Cardiac fibroblast (primary cell): ENCODE measurements around the gene ATXN7L3.

ENCODE experiments used
- DNase-seq, 2 donors: peaks; one replicate each; pipeline versions ENCODE4 v3.0.0 to v3.0.0-alpha.2; 2010; ENCODE audit warnings: low read depth in 2 of 2
- H3K4me3 ChIP-seq, 2 donors: replicated peaks in 1 of 2; 1 replicate in 1 of 2; 2 replicates in 1 of 2; pipeline ENCODE4 v1.5.1; 2011; ENCODE audit warnings: low read depth in 2 of 2, low read length in 2 of 2, mild to moderate bottlenecking in 2 of 2, moderate library complexity in 1 of 2
- CTCF ChIP-seq: IDR thresholded peaks from one replicate; pipeline ENCODE4 v1.5.1; 2011; ENCODE audit warnings: low read depth, mild to moderate bottlenecking, low read length, inconsistent platforms

Gene ATXN7L3

GRCh38 chr17:44197980-44198720, 1.5 kb downstream of the ATXN7L3 start:
- peak overlapping the region; percentile 73 to 77 for H3K4me3 ChIP-seq
- peak; percentile 66 to 71 for DNase-seq
- peak; percentile 12 for TF ChIP-seq CTCF

DNA sequence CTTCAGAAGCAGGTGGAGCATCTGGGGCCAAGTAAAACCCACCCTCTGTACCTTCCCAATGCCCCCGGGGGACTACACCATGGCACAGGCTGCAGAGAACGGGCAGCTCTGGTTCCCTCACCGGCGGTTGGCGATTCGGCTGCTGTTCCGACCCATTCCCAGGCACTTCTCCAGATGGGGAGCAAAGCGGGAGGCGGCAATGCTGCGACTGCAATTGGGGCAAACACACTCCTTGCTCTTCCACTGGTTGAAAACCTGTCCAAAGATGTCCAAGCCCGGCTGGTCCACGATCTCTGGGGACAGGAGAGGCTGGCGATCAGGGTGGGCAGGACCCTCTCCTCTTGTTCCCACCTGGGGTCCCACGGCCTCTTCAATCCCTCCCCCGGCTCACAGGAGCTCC, 2.6 kb downstream of the ATXN7L3 start:
- DNase-seq, result no peak
- TF ChIP-seq CTCF, result no peak
- H3K4me3 ChIP-seq, result no peak overlapping the region

- no peak overlapping the region for H3K4me3 ChIP-seq
- TF ChIP-seq CTCF, result no peak
- no peak for DNase-seq
Measured at GRCh38 chr17:44193326-44194084, 6.2 kb downstream of the ATXN7L3 start.

GRCh38 chr17:44192750-44193149, 6.9 kb downstream of the ATXN7L3 start:
- H3K4me3 ChIP-seq, result no peak overlapping the region

DNA sequence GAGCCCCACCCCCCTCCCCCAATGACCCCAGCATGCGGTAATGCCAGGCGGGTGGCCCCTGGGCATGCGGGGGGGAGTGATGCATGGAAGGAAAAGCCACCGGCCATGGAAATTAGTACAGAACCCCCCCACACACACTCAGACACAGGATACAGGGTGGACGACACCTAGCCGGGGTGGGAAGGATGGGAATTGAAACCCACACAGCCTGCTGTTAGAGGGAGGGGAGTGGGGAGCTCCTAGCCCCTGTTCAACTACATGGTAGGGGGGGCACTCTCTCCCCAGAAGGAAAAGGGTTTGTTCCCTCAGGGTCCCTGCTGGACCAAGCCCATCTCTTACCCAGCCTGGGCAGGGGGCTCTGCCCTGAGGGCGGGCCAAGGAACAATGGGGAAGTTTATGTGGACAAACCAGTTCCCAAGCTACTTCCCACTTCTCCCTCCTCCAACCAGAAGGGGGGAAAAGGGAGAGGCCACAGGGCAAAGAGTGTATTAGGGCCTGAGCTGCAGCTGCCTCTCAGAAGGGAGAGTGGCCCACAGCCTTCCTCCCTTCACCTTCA, 7.7 kb downstream of the ATXN7L3 start:
- H3K4me3 ChIP-seq, result no peak overlapping the region
- no peak for TF ChIP-seq CTCF
- no peak for DNase-seq

More at GRCh38 chr17:44192750-44193149, 6.9 kb downstream of the ATXN7L3 start:
- no peak for TF ChIP-seq CTCF
- DNase-seq, result no peak

- no peak for TF ChIP-seq CTCF
Measured at GRCh38 chr17:44191369-44191768, 8.3 kb downstream of the ATXN7L3 start.

More at GRCh38 chr17:44191369-44191768, 8.3 kb downstream of the ATXN7L3 start:
- no peak overlapping the region for H3K4me3 ChIP-seq
- no peak for DNase-seq
